Germinal center (tissue), 1 donor: ENCODE measurements around the gene TRIM43.
"Not testable (repeated sequence)": the region's sequence is repeated elsewhere in the genome, so short reads cannot be mapped to it uniquely, and the experiment has no call there.

Experiments
- DNase-seq: peaks from one replicate; pipeline ENCODE4 v3.0.0; 2012; ENCODE audit warnings: mixed read lengths, low spot score

The TRIM43 gene

DNA sequence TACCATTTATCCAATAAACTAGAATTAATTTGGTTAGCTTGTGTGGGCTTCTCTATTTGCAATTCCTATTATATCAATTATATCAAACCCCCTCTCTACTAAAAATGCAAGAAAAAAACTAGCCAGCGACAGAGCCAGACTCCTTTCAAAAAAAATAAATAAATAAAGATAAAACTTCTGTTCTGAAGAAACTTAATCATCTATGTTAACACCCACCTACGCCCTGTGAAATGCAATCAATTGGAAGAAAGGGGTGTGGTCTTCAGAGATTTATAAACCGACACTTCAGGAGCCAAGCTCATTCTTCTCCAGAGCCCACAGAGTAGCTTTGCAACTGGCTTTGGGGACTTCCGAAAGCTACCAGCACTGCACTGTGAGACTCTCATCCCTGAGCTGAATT lies at the start of gene TRIM43:
TRIM43 (plus strand) TSS at position 301 of the 400 bp plus-strand sequence. CDS start 2,023 bp downstream, outside the sequence.
- DNase-seq: not testable (repeated sequence)

DNA sequence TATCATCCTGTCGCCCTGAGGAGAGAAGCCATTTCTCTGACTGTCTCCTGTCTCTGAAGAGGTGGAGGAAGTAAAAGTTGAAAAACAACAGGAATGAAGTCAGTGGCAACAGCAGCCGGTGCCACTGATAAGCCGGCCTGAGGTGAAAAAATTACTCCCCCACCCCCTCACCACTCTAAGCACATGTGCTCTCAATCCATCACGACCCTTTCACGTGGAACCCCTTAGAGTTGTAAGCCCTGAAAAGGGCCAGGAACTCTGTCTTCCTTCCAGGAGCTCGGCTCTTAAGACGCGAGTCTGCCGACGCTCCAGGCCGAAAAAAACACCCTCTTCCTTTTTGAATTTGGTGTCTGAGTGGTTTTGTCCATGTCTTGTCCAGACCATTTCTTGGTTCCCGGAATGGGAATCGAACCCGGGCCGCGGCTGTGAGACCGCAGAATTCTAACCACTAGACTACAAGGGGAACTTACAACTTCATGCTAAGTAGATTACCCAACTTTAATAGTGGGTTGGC lies 40.7 kb upstream of the TRIM43 start:
- DNase-seq: no peak

- no peak for DNase-seq
Measured at GRCh38 chr2:95552911-95553310, 38.9 kb upstream of the TRIM43 start.

DNA sequence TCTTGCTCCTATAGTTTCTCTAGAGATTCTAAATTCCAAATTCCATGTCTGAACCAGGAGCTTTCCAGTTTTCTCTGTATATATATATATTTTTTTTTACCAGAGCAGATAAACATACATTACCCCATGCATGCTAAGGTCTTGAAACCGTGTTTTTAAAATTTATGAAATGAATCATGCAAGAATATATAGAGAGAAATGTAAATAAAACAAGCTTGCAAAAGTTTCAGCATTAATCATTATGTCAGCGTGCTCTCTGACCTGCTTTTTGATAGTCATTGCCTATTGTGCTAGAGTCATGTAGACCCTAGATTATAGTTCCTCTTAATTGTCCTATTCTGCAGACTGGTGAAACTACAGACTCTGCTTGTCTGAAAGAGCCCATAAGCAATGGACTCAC lies 22.6 kb upstream of the TRIM43 start:
- no peak for DNase-seq

- no peak for DNase-seq
Measured at GRCh38 chr2:95573866-95574265, 17.9 kb upstream of the TRIM43 start.

- DNase-seq: no peak
Measured at GRCh38 chr2:95574506-95574905, 17.3 kb upstream of the TRIM43 start.

DNA sequence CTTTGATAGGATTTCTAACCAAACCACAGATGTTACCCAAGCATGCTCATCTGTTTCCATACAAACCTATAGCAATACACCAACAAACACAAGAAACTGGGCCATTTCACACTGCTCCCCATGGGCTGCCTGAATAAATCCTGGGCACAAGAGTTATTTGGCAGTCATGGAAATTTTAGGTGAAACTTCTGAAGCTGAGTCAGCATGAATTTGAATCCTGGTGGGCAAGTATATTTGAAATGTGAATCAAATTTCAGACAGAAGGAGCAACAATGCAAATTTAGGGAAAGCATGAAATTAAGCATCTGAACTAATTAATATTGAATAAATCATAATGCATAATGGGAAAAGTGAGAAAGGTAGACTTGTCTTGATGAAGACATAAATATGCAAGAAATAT lies 15.9 kb upstream of the TRIM43 start:
- DNase-seq: no peak

DNA sequence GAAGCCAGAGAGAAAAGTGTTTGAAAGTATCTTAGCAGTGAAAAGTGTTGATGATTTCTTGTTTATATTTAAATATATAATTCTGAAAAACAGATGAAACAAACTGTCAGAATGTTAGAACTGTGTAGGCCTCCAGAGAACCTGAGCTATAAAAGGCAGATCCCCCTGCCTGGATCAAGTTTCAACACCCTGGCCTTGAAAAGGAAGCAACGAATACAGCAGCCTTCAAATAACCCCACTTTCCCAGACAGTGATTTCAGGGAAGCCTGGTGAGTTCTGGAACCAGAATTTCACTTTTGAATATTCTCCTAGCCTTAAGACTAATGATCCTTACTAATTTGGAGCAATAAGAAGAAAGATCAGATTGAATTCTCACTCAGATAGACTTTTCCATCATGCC lies 13.3 kb upstream of the TRIM43 start:
- no peak for DNase-seq

- not testable (repeated sequence) for DNase-seq
Measured at GRCh38 chr2:95583545-95583944, 8.3 kb upstream of the TRIM43 start.

DNA sequence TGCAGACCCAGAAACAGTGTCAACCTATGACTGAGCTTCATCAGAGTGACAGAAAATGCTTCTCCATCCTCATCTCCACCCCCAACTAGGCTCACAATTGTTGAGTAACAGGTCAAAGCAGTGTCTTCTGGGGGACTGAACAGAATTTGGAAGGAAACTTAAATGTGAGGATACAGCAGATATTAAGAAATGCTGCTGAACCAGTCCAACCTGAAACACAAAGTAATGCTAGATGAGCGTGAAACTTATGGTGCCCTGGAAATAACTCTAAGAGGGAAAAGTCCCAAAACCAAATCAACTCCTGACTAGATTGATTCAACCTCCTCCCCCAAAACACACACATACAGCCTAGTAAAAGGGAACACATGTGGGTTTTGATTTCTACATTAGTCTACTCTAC lies 7.5 kb upstream of the TRIM43 start:
- not testable (repeated sequence) for DNase-seq

- DNase-seq: not testable (repeated sequence)
Measured at GRCh38 chr2:95589777-95590536, 1.8 kb upstream of the TRIM43 start.

GRCh38 chr2:95592973-95593372 lies 1.2 kb downstream of the TRIM43 start:
- DNase-seq: not testable (repeated sequence)

GRCh38 chr2:95595012-95595411 lies 3.2 kb downstream of the TRIM43 start:
- not testable (repeated sequence) for DNase-seq

DNA sequence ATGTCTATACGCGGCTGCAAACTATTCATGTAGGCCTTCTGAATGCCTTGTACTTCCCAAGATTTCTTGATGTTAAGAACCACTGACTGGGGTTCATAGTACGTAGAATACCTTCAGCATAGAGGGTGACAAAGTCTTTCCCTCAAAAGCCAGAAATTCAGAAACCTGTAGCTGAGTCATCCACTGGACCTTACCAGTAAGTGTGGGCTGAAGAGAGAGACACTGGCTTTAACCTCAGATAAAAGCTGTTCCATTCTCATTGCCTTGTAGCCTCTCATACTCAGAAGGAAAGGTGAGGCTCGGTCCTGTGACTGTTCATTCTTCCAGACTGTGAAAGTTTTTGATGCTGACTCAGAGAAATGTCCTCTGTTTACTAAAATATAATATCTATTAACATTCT lies 9.5 kb downstream of the TRIM43 start:
- DNase-seq: not testable (repeated sequence)

GRCh38 chr2:95602146-95602545 lies 10.3 kb downstream of the TRIM43 start:
- not testable (repeated sequence) for DNase-seq

DNA sequence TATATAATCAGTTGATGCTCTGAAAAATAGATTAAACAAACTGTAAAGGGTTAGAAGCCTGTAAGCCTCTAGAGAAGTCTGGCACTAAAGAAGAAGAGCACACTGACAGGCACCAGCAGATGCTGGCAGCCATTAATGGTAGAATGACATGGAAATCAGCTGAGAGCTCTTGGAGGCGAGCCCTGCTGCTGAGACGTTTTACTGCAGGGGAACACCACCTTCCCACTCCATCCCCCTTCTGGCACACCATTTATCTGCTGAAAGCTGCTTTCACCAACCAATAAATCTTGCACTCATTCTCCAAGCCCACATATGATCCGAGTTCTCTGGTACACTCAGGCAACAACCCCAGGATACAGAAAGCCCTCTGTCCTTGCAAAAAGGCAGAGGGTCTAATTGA lies 16.6 kb downstream of the TRIM43 start:
- DNase-seq: not testable (repeated sequence)

GRCh38 chr2:95609764-95610163 lies 18.0 kb downstream of the TRIM43 start:
- DNase-seq: not testable (repeated sequence)

GRCh38 chr2:95613048-95613447 lies 21.2 kb downstream of the TRIM43 start:
- not testable (repeated sequence) for DNase-seq

- not testable (repeated sequence) for DNase-seq
Measured at GRCh38 chr2:95622728-95623127, 30.9 kb downstream of the TRIM43 start.

DNA sequence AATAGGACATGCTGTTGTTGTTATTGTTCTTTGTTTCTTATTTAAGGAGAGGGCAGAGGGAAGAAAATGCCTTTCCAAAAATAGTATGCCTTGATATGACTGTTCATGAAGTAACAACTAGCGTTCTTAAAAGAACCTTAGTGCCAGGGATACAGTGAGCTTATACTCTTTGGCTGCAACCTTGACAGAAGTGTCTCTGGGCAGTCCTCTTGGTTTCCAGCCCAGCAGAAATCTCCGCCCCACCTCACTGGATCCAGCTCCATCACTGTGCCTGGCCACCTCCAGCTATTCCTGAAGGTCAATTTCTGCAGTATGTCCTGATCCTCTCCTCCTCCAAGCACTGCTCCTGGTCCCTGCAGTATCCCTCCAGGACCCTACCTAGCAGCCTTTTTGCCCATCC lies 39.2 kb downstream of the TRIM43 start:
- not testable (repeated sequence) for DNase-seq

DNA sequence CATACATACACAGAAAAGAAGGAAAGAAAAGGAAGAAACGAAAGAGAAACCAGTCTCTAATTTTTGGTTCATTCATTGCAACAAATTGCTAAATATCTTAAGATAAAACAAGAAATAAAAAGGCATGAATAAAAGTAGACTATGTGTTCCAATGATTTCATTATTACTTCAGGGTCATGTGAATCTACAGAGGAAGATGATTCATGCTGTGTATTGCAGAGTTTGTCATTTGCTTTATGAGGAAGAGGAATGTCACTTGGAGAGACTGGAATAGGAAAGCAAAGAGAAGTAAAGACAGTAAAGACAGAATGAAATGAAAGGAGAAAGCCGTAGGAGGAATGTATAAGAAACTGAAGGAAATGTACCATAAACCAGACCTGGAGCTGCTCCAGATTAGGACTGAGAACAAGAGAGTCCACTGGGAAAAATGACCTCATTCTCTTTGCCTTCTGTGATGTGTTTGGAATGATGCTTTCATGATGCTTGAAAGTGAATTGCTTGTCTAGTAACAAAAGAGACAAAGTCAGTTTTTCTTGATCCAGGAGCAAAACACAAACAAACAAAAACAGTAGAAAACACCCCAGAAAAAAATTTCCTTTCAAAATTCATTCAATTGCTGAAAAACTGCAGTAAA lies 41.9 kb downstream of the TRIM43 start:
- not testable (repeated sequence) for DNase-seq

- not testable (repeated sequence) for DNase-seq
Measured at GRCh38 chr2:95640515-95641288, 48.9 kb downstream of the TRIM43 start.

DNA sequence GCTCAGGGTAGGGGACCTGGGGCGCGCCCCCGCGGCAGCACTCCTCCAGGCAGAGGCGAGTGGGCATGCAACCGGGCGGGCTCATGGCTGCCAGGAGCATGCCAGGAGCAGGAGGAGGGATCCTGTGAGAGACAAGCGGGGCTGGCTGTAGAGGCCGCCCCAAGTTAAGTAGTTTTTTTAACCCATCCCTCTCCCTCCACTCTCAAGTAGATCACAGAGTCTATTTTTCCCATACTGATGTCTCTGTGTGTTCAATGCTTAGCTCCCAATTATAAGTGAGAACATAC lies 49.4 kb downstream of the TRIM43 start:
- DNase-seq: not testable (repeated sequence)
